Superior temporal gyrus (tissue), 1 donor: Measurements from ENCODE around the gene STON1.
"Not testable (repeated sequence)": the region's sequence is repeated elsewhere in the genome, so short reads cannot be mapped to it uniquely, and the experiment has no call there.

Experiments
- DNase-seq: peaks from one replicate; pipeline ENCODE4 v3.0.0-alpha.2; 2016; ENCODE audit errors: extremely low spot score

The STON1 gene

DNA sequence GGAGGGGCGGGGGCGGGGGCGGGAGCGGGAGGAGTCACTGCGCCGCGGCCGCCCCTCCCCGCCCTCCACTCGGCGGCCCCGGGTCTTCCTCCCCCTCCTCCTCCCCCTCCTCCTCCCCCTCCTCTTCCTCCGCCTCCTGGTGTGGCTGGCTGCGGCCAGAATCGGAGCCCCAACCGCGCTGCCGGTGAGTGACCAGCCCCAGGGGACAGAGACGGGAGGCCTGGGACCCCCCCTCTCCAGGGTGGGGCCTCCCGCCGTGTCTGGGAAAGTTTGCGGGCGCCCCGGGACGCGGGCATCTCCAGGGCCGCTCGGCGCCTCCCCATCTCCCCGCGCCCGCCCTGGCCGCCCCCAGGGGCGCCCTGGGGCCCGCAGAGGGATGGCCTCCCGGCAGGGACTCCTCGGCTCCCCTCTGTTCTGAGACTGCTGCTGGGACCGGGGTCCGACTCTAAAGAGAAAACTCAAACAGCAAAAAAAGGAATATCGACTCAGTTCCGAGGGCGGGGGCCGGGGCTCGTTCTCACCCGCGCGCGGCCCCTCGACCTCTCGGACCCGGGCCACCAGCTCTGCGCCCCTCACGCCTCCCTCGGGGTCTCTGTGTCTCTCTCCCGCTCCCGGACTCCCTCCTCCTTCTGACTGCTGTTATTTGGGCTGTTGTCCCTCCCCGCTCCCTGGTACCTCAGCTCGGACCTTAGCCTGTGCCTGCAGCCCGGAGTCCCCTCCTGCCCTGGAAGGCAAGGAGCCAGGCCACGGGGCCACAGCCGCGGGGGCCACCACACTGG is at the start of gene STON1:
STON1 (plus strand) TSS at position 122 of the 779 bp plus-strand sequence. CDS start 50,480 bp downstream, outside the sequence.
- DNase-seq, result no peak

- DNase-seq, result no peak
Observed at GRCh38 chr2:48480526-48480925, 49.4 kb upstream of the STON1 start.

DNA sequence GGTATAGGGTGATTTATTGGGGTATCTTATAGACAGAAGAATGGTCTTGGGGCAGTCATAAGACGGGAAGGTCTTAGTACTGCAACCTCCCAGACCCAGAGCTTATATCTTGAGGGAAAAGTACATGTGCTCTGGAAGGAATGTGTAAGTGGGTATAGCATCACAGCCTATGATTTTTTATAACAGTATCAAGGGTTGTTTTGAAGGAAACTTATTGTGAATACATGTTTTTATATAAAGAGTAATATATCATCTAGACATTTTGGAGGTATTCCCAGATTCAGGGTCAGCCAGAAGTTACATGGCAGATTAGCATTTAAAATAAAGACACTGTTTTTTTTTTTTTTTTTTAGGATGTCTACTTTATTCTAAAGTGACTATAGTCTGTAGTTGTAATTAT is 47.6 kb upstream of the STON1 start:
- no peak for DNase-seq

GRCh38 chr2:48482769-48483168 is 47.2 kb upstream of the STON1 start:
- peak; percentile 77 for DNase-seq

DNA sequence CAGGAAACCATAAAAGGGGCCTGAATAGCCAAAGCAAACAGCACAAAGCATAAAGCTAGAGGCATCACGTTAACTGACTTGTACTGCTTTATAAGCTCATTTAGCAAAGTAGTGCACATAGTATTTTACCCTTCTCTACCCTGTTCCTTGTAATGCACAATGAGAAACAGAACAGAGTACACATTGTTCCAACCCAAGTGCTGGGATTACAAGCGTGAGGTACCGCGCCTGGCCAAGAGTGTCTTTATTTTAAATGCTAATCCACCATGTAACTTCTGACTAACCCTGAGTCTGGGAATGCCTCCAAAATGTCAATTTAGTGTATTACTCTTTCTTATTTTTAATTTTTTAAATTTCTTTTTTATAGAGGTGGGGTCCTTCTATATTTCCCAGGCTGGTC is 46.4 kb upstream of the STON1 start:
- no peak for DNase-seq

GRCh38 chr2:48483916-48484315 is 46.0 kb upstream of the STON1 start:
- DNase-seq, result no peak

GRCh38 chr2:48488545-48488944 is 41.4 kb upstream of the STON1 start:
- DNase-seq, result no peak

DNA sequence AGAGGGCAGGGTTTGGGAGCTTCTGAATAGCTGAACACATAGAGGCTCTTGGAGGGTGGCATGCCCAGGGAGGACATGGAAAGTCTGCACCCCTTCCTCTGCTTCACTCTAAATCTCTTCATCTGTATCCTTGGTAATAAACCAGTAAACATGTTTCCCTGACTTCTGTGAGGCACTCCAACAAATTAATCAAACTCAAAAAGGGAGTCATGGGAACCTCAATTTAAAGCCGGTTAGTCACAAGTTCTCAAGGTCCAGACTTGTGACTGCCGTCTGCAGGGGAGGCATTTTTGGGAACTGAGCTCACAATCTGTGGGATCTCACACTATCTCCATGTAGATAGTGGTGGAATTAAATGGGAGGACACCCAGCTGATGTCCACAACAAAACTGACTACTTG is 33.1 kb upstream of the STON1 start:
- DNase-seq, result no peak

DNA sequence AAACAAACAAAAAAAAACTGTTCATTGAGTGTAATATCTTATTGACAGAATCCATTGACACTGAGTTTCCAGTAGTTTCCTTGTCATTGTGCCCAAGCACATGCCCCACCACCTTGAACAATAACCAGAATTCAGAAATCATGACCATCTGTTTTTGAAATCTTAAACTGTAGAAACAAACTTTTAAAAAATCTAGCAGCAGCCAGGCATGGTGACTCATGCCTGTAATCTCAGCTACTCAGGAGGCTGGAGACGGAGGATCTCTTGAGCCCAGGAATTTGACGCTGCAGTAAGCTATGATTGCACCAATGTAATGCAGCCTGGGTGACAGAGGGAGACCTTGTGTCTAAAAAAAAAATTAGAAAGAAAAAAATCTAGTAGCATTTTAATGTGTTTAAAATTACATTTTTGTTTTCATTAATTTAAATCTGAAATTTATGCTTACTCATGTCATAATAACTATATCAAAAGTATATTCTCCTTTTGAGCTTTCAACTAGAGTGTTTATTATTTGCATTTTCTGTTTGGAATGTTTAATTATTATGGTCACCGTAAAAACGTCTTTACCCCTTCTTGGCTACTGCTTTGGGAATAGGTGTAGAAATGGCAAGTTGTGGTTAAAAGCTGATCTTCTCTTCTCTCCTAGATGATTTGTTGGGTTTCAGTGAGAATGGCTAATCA is 25.2 kb upstream of the STON1 start:
- DNase-seq, result no peak

- DNase-seq, result no peak
Observed at GRCh38 chr2:48507111-48507510, 22.8 kb upstream of the STON1 start.

DNA sequence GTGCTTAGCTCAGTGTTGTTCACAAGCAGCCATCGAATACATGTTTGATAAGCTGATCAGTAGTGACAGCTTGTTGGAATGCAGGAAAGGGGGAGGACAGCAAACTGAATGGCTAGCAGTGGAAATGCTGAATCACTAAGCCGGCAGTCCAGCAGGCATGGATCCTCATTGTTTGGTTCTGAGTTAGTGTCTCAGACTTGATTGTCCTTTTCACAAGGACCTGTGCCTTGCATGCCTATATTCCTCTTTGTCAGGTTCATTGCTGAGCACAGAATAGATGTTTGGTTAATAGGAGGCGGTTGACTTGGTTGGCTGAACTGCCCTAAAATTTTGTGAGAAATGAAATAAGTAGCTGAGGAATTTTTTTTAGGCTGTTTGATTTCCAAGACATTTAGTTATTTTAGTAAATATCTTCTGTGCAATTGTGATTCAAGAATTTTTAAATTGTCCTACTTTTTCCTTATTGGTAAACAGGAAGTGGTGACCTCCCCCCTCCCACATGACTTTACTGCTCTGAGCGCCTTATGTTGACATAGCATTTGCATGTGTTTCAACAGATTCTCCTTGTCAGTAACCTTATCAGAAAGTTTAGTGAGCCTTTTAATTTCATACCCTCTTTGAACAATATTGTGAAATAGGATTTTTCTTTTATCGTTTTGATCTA is 21.4 kb upstream of the STON1 start:
- no peak for DNase-seq

GRCh38 chr2:48510329-48510728 is 19.6 kb upstream of the STON1 start:
- no peak for DNase-seq

DNA sequence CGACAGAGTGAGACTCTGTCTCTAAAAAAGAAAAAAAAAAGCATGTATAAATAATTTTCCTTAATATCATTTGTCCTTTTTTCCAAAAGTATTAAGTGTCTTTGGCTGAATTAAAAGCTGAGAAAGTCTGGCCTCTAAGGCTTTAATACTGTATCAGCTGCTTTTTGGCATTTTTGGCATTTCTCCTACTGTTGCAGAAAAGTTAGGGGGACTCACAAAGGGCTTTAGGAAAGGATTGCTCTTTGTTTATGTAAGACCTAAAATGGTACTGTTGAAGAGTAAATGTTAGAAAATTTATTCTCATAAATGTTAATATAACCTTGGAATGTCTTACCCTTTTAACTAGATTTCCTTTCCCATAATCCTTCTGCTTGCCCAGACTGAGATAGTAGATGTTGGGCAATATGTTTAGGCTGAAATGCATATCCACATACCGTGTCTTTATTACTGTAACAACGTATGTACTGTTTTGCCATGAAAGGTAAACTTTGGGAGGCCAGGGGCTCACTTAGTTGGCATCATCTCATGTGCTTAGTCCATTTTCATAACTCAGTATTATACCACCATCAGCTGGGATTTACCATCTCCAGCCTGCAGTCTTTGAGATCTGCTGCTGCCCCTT is 18.0 kb upstream of the STON1 start:
- no peak for DNase-seq

DNA sequence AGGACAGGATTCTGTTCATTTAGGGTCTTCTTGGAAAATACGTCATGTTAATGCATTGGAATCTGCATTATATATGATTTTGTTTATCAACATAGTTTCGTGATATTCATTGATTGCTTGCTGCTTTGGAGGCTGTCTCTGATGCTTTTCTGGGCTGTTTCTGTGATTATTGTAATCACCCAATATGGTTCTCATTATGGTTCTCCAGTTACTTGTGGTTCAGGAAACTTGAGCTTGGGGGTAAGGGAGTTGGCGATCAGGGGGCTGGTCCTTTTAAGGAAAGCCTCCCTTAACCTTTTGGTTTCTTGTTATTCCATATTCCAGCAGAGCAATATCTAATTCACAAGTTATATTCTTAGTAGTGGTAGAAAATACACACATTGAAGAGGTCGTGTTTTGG is 17.4 kb upstream of the STON1 start:
- DNase-seq, result no peak

DNA sequence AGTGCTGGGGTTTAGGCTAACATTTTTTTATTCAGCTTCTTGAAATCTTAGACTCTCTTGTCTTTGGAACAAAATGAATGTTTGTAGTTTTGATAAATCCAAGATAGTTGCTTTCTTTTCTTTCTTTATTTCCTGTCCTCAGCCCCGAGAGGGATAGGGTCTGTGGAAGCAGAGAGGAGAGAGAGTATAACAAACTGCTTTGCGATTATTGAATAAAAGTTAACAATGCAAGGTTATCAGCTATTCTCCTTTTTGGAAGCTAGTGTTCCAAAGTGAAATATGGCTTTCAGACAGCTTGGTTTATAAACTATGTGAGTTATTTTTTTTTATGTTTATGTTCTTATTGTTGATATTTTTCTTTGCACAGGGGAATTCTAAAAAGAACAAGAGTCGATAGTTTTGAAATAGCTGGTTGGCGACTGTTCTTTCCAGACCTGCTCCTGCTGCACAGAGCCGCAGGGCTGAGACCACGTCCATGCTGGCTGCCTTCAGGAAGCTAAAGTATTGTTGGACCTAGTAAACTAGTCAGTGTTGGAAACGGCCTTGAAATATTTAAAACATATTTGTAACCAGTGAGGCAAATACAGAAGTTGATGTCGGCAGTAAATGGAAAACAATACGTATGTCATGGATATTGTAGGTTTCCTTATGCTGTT is 15.5 kb upstream of the STON1 start:
- no peak for DNase-seq

DNA sequence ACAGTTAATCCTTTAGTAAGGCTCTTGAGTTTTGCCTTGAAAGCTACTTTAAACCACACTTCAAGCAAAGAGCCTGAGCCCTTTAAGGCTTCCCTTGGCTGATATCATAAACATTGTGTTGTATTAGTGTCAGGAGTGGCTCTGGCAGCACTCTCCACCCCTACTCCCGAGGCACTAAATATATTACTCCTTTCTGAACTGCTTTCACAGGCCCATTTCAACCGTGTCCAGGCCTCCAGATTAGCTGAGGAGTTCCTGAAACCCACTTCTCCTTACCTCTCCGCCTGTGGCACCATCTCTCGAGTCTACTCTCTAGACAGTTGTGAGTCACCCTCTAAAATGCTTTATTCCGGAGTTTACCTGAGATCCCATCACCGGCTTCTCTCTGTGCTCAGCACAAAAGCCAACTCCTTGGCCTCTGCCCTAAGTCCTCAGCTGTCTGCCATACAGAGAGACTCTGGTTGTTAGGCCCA is 14.4 kb upstream of the STON1 start:
- DNase-seq, result no peak

GRCh38 chr2:48519593-48519992 is 10.4 kb upstream of the STON1 start:
- DNase-seq, result no peak

DNA sequence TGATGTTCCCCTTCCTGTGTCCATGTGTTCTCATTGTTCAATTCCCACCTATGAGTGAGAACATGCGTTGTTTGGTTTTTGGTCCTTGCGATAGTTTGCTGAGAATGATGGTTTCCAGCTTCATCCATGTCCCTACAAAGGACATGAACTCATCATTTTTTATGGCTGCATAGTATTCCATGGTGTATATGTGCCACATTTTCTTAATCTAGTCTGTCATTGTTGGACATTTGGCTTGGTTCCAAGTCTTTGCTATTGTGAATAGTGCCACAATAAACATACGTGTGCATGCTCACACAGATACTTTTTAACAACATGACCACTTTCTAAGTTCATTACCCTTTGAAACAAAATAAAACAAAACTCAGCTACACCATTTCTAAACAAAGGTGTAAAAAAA is 5.2 kb upstream of the STON1 start:
- not testable (repeated sequence) for DNase-seq

DNA sequence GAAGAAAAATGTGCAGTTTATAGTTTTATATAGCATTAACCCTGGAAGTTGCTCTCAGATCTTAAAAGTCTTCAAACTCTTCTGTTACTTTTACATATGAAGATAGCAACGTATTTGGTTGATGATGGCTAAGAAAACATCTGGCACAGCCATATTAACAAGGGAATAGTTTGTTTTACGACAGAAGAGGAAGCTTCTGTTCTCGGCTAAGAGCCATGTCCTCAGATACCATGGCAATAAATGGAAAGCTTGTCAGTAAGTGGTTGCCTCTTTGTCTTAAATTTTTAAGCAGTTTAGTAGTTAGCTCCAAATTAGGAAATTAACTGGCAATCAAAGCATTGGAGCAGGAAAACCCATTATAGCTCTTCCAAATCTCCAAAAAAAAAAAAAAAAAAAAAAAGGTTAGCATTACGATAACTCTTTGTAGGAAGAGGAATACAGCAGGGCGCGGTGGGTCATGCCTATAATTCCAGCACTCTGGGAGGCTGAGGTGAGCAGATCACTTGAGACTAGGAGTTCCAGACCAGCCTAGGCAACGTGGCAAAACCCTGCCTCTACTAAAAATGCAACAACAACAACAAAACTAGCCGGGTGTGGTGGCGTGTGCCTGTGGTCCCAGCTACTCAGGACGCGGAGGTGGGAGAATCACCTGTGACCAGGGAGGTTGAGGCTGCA is 4.5 kb upstream of the STON1 start:
- no peak for DNase-seq

- DNase-seq, result no peak
Observed at GRCh38 chr2:48527226-48527885, 2.6 kb upstream of the STON1 start.

DNA sequence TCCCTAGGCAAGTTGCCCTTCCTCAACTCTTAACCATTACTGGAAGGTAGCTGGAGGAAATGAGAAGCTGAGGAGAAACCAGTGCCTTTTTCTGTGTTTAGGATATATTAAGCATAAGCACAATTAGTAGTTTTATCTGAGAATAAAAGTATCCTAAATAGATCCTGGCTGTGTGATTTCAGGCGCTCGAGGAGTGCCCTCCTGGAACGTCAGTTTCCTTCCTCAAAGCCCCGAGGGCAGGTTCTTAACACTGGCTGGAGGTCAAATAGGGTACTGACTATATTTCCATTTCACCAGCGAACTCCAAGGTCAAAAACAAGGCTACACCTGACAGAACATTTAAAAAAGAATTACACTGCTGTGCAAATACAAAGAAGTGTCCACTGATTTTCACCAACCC is 1.5 kb upstream of the STON1 start:
- DNase-seq, result no peak
